ENCODE results near the gene CORO2B. TPM values are rescaled to one million over a fixed set of nuclear protein-coding genes. Genes with fewer than 3 reads are reported as not detected.

Gene CORO2B
- total RNA-seq, 1 donor from 2014 or later = 3.6 TPM

- no peaks in the 10 kb centered on the region for H3K36me3 ChIP-seq
- DNase-seq = no peak
- H3K9me3 ChIP-seq = no peaks in the 10 kb centered on the region
- H3K4me1 ChIP-seq = peaks cover 10% of the 10 kb centered on the region
- peaks cover 8% of the 10 kb centered on the region for H3K27me3 ChIP-seq
- ATAC-seq = no peak
- no peak for TF ChIP-seq CTCF (IDR thresholded peaks at IDR 0.05)
- H3K27ac ChIP-seq = no peak overlapping the region
- no peak overlapping the region for H3K4me3 ChIP-seq
- intact Hi-C loops (cut with DNase I) = no loop called here
Observed at GRCh38 chr15:68576235-68576892, 2.4 kb upstream of the CORO2B start.

- Histone ChIP-seq H3K27me3 (no peaks in the 10 kb centered on the region), H3K4me3 (peak overlapping the region; percentile 50), H3K4me1 (peaks cover 10% of the 10 kb centered on the region), H3K36me3 (no peaks in the 10 kb centered on the region), H3K27ac (peak overlapping the region; percentile 58), H3K9me3 (no peaks in the 10 kb centered on the region)
- DNase-seq = peak; percentile 82
- intact Hi-C loops (cut with DNase I) = no loop called here
- ATAC-seq = peak; percentile 73
- TF ChIP-seq CTCF (IDR thresholded peaks at IDR 0.05) = peak; percentile 55
Observed at GRCh38 chr15:68578175-68578979, 416 bp upstream of the CORO2B start.

GRCh38 chr15:68580026-68580882 lies 1.5 kb downstream of the CORO2B start:
- Histone ChIP-seq H3K4me1 (peaks cover 10% of the 10 kb centered on the region), H3K9me3 (no peaks in the 10 kb centered on the region), H3K27ac (peak overlapping the region; percentile 24), H3K27me3 (no peaks in the 10 kb centered on the region), H3K4me3 (peak overlapping the region; percentile 50), H3K36me3 (no peaks in the 10 kb centered on the region)
- ATAC-seq (no peak), DNase-seq (no peak)
- intact Hi-C loops (cut with DNase I) = no loop called here
- no peak for TF ChIP-seq CTCF (IDR thresholded peaks at IDR 0.05)

- Histone ChIP-seq H3K4me1 (peaks cover 10% of the 10 kb centered on the region), H3K4me3 (no peak overlapping the region), H3K27me3 (no peaks in the 10 kb centered on the region), H3K27ac (no peak overlapping the region), H3K36me3 (no peaks in the 10 kb centered on the region), H3K9me3 (no peaks in the 10 kb centered on the region)
- ATAC-seq (no peak), DNase-seq (no peak)
- no peak for TF ChIP-seq CTCF (IDR thresholded peaks at IDR 0.05)
- intact Hi-C loops (cut with DNase I) = no loop called here
Observed at GRCh38 chr15:68580883-68581155, 2.0 kb downstream of the CORO2B start.

GRCh38 chr15:68581725-68582124 lies 2.9 kb downstream of the CORO2B start:
- ATAC-seq (no peak), DNase-seq (no peak)
- H3K27me3 ChIP-seq = no peaks in the 10 kb centered on the region
- intact Hi-C loops (cut with DNase I) = no loop called here
- H3K4me1 ChIP-seq = peaks cover 10% of the 10 kb centered on the region
- no peak overlapping the region for H3K4me3 ChIP-seq
- H3K36me3 ChIP-seq = no peaks in the 10 kb centered on the region
- H3K27ac ChIP-seq = no peak overlapping the region
- no peaks in the 10 kb centered on the region for H3K9me3 ChIP-seq
- TF ChIP-seq CTCF (IDR thresholded peaks at IDR 0.05) = no peak
